Stimulated activated naive CD8-positive, alpha-beta T cell treated with anti-CD3 and anti-CD28 coated beads, Interleukin-15, Interleukin-2, amounts not matched to agents 100 U/mL and 50 U/mL, for 24 hours (primary cell): ENCODE data around the gene TAX1BP3.

ENCODE experiments used
- ATAC-seq: fragments of 150-1000 bp; cut with Tn5 transposase; one replicate; pipeline ENCODE4 v1.10.0; 2021
- DNase-seq: peaks from one replicate; pipeline ENCODE4 v3.0.0; 2021

TAX1BP3 gene

GRCh38 chr17:3688027-3688553 lies 19.7 kb upstream of the TAX1BP3 start:
- DNase-seq (no peak), ATAC-seq (no peak)

- DNase-seq (no peak), ATAC-seq (no peak)
Measured at GRCh38 chr17:3685174-3685573, 16.8 kb upstream of the TAX1BP3 start.

GRCh38 chr17:3683054-3683511 lies 14.7 kb upstream of the TAX1BP3 start:
- DNase-seq (peak; percentile 70), ATAC-seq (peak; percentile 85)

GRCh38 chr17:3682033-3682432 lies 13.7 kb upstream of the TAX1BP3 start:
- DNase-seq (no peak), ATAC-seq (no peak)

- ATAC-seq, result no peak
- DNase-seq, result no peak
Measured at GRCh38 chr17:3681565-3681964, 13.2 kb upstream of the TAX1BP3 start.

- DNase-seq, result no peak
- ATAC-seq, result no peak
Measured at GRCh38 chr17:3681057-3681456, 12.7 kb upstream of the TAX1BP3 start.

GRCh38 chr17:3679531-3680126 lies 11.3 kb upstream of the TAX1BP3 start:
- DNase-seq, result no peak
- ATAC-seq, result no peak

- DNase-seq, result no peak
- no peak for ATAC-seq
Measured at GRCh38 chr17:3678821-3679530, 10.6 kb upstream of the TAX1BP3 start.

- ATAC-seq (no peak), DNase-seq (no peak)
Measured at GRCh38 chr17:3678095-3678820, 9.9 kb upstream of the TAX1BP3 start.

GRCh38 chr17:3675886-3676285 lies 7.5 kb upstream of the TAX1BP3 start:
- ATAC-seq (no peak), DNase-seq (no peak)

GRCh38 chr17:3672571-3672970 lies 4.2 kb upstream of the TAX1BP3 start:
- DNase-seq, result no peak
- no peak for ATAC-seq

GRCh38 chr17:3669548-3669947 lies 1.2 kb upstream of the TAX1BP3 start:
- no peak for DNase-seq
- no peak for ATAC-seq

GRCh38 chr17:3669085-3669347 lies 638 bp upstream of the TAX1BP3 start:
- ATAC-seq (no peak), DNase-seq (no peak)

GRCh38 chr17:3667366-3668278 lies 756 bp downstream of the TAX1BP3 start:
- ATAC-seq, result peak; percentile 1
- DNase-seq, result no peak

GRCh38 chr17:3666516-3666915 lies 1.9 kb downstream of the TAX1BP3 start:
- DNase-seq (no peak), ATAC-seq (no peak)

- DNase-seq (no peak), ATAC-seq (no peak)
Measured at GRCh38 chr17:3665834-3666233, 2.5 kb downstream of the TAX1BP3 start.

GRCh38 chr17:3663102-3664011 lies 5.0 kb downstream of the TAX1BP3 start:
- DNase-seq (no peak), ATAC-seq (no peak)

GRCh38 chr17:3660311-3660891 lies 8.0 kb downstream of the TAX1BP3 start:
- DNase-seq (no peak), ATAC-seq (no peak)

- ATAC-seq, result no peak
- DNase-seq, result no peak
Measured at GRCh38 chr17:3659541-3660111, 8.8 kb downstream of the TAX1BP3 start.

- DNase-seq (no peak), ATAC-seq (no peak)
Measured at GRCh38 chr17:3658784-3659449, 9.5 kb downstream of the TAX1BP3 start.
